Measurements from ENCODE around the gene KPTN.

Gene KPTN

DNA sequence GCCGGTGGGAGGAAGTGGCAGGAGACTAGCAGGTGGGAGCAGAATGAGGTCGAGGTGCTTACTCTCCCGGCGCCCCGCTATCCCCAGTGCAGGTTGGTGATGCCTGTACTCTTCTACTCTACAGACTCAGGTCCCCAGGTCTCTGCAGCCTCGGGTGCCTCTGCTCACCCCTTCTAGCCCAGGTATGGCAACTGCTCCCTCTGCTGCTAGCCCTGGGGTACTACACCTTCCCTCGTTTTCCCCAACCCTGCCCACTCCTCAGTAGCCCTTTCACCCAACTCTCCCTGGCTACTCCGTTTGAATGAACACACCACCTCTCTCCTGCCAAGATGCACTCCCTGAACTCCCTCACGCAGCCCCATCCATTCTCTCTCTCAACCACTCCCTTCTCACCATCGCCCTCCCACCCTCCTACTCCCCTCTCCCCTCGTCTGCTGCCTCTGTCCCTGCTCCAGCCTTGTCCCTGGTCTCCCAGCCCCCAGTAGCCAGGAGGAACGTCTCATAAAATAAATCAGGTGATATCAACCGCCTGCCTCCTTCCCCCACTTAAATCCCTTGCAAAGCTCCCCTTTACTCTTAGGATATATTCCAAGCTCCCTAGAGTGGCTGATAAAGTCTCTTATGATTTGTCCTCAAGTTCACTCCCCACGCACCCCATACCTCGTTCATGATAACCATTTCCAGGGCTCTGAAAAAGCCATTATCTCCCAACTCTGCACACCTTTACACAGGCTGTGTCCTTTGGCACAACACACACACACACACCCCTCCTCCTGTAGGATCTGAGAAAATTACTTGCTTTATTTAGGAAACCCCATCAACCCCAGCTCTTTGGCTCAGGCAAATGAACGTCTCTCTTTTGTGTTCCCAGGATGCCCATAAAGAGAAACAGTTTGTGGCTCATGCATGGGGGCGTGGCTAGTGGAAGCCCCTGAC is 56.5 kb downstream of the KPTN start:
- peaks cover 49% of the 10 kb centered on the region for H3K27me3 ChIP-seq (ENCODE audit: control insufficient read depth, insufficient read depth, low read length)
- no peaks in the 10 kb centered on the region for H3K9me3 ChIP-seq (ENCODE audit: control insufficient read depth, insufficient read depth, low read length)
- H3K9ac ChIP-seq (ENCODE audit: low read depth, low read length) = peak overlapping the region; percentile 20
- H3K4me1 ChIP-seq (ENCODE audit: control insufficient read depth, insufficient read depth, low read length) = peaks cover 3% of the 10 kb centered on the region
- H3K36me3 ChIP-seq (ENCODE audit: control insufficient read depth, insufficient read depth, low read length) = no peaks in the 10 kb centered on the region
- H3K4me3 ChIP-seq (ENCODE audit: low read depth, low read length) = peak overlapping the region; percentile 63

All from iPS-15b (cell line).